Measurements from ENCODE around the gene DLGAP4.

DLGAP4 gene

DNA sequence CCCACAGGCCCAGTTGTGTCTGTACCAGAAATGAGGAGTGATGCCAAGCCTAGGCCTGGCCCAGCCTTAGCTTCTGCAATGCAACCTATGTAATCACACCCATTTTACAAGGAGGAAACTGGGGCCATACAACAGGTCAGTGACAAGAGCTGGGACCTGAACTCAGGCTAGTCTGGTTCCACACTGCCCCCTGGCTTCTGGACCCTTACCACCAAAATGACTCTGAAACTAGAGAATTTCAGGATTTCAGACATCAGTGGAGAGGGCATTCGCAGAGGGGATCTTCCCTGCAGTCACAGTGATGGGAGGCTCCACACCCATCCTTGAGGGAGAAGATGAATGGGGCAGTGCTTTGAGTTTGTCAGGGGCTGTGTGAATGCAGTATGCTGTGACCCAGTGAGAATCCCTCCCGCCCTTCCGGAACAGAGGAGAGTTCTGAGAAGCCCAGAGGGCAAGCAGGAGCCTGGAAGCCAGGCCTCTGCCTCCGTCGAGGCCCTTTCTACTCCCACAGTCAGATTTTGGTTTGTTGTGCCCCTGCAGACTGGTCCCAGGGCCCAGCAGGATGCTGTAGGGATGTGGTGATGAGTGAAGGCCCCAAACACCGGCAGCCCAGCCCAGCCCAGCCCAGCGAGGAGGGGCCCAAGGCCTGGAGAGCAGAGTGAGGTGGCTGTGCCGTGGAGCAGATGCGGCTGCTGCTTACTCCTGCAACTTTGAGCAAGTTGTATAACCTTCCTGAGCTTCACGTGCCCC, 187.1 kb downstream of the DLGAP4 start:
- Histone ChIP-seq H3K9ac (ENCODE audit: low read length) (peak overlapping the region; percentile 33; the same call in 1 of the 2 replicates), H3K79me2 (ENCODE audit: low read length) (no peaks in the 10 kb centered on the region), H3K4me1 (ENCODE audit: low read length) (peaks cover 32% of the 10 kb centered on the region), H3K9me2 (replicated peaks; ENCODE audit: insufficient read depth, low read length) (no peaks in the 10 kb centered on the region), H3F3A (ENCODE audit: insufficient read depth, low read length) (peaks cover 16% of the 10 kb centered on the region), H3K4me2 (ENCODE audit: low read depth, low read length) (peak overlapping the region; percentile 25), H2AFZ (ENCODE audit: low read length) (no peak overlapping the region), H3K36me3 (replicated peaks; ENCODE audit: insufficient read depth, low read length) (no peaks in the 10 kb centered on the region), H3K27me3 (replicated peaks; ENCODE audit: insufficient read depth, low read length) (no peaks in the 10 kb centered on the region), H4K20me1 (ENCODE audit: insufficient read depth, low read length) (no peaks in the 10 kb centered on the region), H3K9me3 (replicated peaks; ENCODE audit: insufficient read depth, low read length) (no peaks in the 10 kb centered on the region), H3K27ac (ENCODE audit: low read length) (peak overlapping the region; percentile 82), H3K4me3 (ENCODE audit: low read length) (no peak overlapping the region)
- no peak for DNase-seq
- TF ChIP-seq, protein P1, sequence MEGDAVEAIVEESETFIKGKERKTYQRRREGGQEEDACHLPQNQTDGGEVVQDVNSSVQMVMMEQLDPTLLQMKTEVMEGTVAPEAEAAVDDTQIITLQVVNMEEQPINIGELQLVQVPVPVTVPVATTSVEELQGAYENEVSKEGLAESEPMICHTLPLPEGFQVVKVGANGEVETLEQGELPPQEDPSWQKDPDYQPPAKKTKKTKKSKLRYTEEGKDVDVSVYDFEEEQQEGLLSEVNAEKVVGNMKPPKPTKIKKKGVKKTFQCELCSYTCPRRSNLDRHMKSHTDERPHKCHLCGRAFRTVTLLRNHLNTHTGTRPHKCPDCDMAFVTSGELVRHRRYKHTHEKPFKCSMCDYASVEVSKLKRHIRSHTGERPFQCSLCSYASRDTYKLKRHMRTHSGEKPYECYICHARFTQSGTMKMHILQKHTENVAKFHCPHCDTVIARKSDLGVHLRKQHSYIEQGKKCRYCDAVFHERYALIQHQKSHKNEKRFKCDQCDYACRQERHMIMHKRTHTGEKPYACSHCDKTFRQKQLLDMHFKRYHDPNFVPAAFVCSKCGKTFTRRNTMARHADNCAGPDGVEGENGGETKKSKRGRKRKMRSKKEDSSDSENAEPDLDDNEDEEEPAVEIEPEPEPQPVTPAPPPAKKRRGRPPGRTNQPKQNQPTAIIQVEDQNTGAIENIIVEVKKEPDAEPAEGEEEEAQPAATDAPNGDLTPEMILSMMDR (IDR thresholded peaks at IDR 0.05; ENCODE audit: low read length) = peak; percentile 39
- no peak for TF ChIP-seq EZH2 (optimal IDR thresholded peaks at IDR 0.05; ENCODE audit: low read depth, low read length)

DNA sequence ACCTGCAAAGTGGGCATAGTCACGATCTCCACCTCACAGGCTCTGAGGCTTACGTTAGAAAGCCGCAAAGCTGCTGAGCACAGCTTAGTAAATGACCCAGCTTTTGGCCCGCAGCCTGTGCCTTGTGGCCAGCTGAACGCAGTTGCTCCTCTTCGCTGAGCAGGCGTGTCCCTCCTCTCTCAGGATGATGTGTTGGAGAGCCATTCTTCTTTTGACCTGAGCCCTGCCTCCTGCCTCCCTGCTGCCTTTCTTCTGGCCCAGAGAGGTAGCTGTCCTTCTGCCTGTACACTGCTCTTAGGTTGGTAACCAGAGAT, 187.6 kb downstream of the DLGAP4 start:
- Histone ChIP-seq H3K9me2 (replicated peaks; ENCODE audit: insufficient read depth, low read length) (no peaks in the 10 kb centered on the region), H3K9ac (ENCODE audit: low read length) (peak overlapping the region; percentile 41), H2AFZ (ENCODE audit: low read length) (no peak overlapping the region), H4K20me1 (ENCODE audit: insufficient read depth, low read length) (no peaks in the 10 kb centered on the region), H3K79me2 (ENCODE audit: low read length) (no peaks in the 10 kb centered on the region), H3K9me3 (replicated peaks; ENCODE audit: insufficient read depth, low read length) (no peaks in the 10 kb centered on the region), H3F3A (ENCODE audit: insufficient read depth, low read length) (peaks cover 16% of the 10 kb centered on the region), H3K27ac (ENCODE audit: low read length) (peak overlapping the region; percentile 82), H3K4me1 (ENCODE audit: low read length) (peaks cover 32% of the 10 kb centered on the region), H3K4me2 (ENCODE audit: low read depth, low read length) (peak overlapping the region; percentile 12; the same call in 1 of the 2 replicates), H3K4me3 (ENCODE audit: low read length) (no peak overlapping the region), H3K27me3 (replicated peaks; ENCODE audit: insufficient read depth, low read length) (no peaks in the 10 kb centered on the region), H3K36me3 (replicated peaks; ENCODE audit: insufficient read depth, low read length) (no peaks in the 10 kb centered on the region)
- TF ChIP-seq EZH2phosphoT487 (IDR thresholded peaks at IDR 0.05; ENCODE audit: low read length) = no peak
- TF ChIP-seq, protein P1 (IDR thresholded peaks at IDR 0.05; ENCODE audit: low read length) = no peak
- peak; percentile 84 for DNase-seq

DNA sequence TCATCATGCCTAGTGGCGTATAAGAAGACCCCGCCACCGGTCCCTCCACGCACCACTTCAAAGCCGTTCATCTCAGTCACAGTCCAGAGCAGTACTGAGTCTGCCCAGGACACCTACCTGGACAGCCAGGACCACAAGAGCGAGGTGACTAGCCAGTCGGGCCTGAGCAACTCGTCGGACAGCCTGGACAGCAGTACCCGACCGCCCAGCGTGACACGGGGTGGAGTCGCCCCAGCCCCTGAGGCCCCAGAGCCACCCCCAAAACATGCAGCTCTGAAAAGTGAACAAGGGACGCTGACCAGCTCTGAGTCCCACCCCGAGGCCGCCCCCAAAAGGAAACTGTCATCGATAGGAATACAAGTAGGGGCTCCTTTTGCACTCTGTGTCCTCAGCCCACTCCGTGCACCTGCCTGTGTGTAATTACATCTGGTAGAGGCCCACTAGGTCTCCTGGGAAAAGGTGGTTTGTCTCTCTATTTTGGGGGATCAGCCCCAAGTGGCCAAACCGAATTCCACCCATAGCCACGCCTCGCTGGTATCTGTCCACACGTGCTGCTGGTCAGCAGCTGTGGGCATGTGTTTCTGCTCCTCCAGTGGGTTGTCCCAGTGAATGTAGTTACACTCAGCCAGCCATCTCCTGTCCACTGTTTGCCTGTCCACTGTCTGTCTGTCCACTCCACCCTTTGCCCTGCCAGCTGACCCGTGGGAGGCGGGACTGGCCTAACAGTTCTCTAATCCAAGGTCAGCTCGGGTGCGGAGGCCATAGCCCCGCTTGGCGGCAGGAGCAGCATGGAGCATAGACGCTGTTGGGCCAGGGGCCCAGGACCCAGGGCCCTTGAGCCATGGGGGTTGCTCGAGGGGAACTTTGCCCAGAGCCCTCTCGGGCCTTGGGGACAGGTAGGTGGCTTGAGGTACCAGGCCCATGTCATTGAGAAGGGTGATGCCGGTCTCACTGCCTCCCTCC, 190.8 kb downstream of the DLGAP4 start:
- H2AFZ ChIP-seq (ENCODE audit: low read length) = no peak overlapping the region
- TF ChIP-seq EZH2phosphoT487 (IDR thresholded peaks at IDR 0.05; ENCODE audit: low read length) = no peak
- no peak for TF ChIP-seq EZH2 (optimal IDR thresholded peaks at IDR 0.05; ENCODE audit: low read depth, low read length)
- TF ChIP-seq, protein P1 (IDR thresholded peaks at IDR 0.05; ENCODE audit: low read length) = no peak
- H3K27ac ChIP-seq (ENCODE audit: low read length) = no peak overlapping the region
- H3K4me3 ChIP-seq (ENCODE audit: low read length) = no peak overlapping the region
- no peaks in the 10 kb centered on the region for H3K79me2 ChIP-seq (ENCODE audit: low read length)
- H3K27me3 ChIP-seq (replicated peaks; ENCODE audit: insufficient read depth, low read length) = no peaks in the 10 kb centered on the region
- no peak for DNase-seq
- H3K9me2 ChIP-seq (replicated peaks; ENCODE audit: insufficient read depth, low read length) = no peaks in the 10 kb centered on the region
- H3K9ac ChIP-seq (ENCODE audit: low read length) = no peak overlapping the region
- no peaks in the 10 kb centered on the region for H3K36me3 ChIP-seq (replicated peaks; ENCODE audit: insufficient read depth, low read length)
- no peak overlapping the region for H3K4me2 ChIP-seq (ENCODE audit: low read depth, low read length)
- no peaks in the 10 kb centered on the region for H4K20me1 ChIP-seq (ENCODE audit: insufficient read depth, low read length)
- no peaks in the 10 kb centered on the region for H3K9me3 ChIP-seq (replicated peaks; ENCODE audit: insufficient read depth, low read length)
- peaks cover 22% of the 10 kb centered on the region for H3K4me1 ChIP-seq (ENCODE audit: low read length)
- H3F3A ChIP-seq (ENCODE audit: insufficient read depth, low read length) = peaks cover 13% of the 10 kb centered on the region
